ENCODE data around the gene SERPINA4.

DNA sequence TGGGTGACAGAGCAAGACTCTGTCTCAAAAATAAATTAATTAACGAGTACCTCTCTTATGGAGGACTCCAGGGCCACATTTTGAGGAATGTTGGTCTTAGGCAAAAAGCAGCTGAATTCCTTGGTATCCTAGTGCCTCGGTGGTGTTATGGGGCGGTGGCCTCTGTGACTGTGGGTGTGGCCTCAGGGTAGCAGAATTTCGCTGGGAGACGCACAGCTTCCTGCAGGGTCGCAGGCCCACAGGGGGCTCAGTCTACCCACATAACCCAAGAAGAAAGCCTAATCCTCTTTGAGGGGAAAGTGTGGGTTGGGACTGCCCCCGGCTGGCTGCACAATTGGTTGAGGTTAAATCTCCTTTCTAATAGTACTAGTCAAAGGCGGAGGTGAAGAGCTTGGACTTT, 11.2 kb upstream of the SERPINA4 start:
- TF ChIP-seq, protein P1, sequence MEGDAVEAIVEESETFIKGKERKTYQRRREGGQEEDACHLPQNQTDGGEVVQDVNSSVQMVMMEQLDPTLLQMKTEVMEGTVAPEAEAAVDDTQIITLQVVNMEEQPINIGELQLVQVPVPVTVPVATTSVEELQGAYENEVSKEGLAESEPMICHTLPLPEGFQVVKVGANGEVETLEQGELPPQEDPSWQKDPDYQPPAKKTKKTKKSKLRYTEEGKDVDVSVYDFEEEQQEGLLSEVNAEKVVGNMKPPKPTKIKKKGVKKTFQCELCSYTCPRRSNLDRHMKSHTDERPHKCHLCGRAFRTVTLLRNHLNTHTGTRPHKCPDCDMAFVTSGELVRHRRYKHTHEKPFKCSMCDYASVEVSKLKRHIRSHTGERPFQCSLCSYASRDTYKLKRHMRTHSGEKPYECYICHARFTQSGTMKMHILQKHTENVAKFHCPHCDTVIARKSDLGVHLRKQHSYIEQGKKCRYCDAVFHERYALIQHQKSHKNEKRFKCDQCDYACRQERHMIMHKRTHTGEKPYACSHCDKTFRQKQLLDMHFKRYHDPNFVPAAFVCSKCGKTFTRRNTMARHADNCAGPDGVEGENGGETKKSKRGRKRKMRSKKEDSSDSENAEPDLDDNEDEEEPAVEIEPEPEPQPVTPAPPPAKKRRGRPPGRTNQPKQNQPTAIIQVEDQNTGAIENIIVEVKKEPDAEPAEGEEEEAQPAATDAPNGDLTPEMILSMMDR (IDR thresholded peaks at IDR 0.05) = no peak
- TF ChIP-seq POLR2A (IDR thresholded peaks at IDR 0.05) = no peak
- no peak for TF ChIP-seq POLR2AphosphoS5 (IDR thresholded peaks at IDR 0.05)

Measured in suprapubic skin (tissue), 4 donors.